HepG2 (cell line): ENCODE data around the gene FAM219A. TPM values are rescaled to one million over a fixed set of nuclear protein-coding genes. Genes with fewer than 3 reads are reported as not detected.

ENCODE experiments used
- ATAC-seq: fragments of 200-7000 bp; cut with Tn5 transposase; 3 replicates; pipeline ENCODE4 v1.9.1; 2020; ENCODE audit warnings: mild to moderate bottlenecking, moderate library complexity
- BruUV-seq: library from RNA; stranded (reverse); fragments of 400-500 nt; replicated peaks from 2 replicates; lab custom pipeline; 2021; lab: Mats Ljungman, UMichigan
- CTCF ChIA-PET: fragments of 300-600 bp; formaldehyde crosslinking; extraction: SDS; loops from one replicate; lab custom pipeline; 2021; ENCODE audit warnings: low total read pairs, inconsistent platforms, low intra/inter-chr PET ratio; lab: Yijun Ruan, JAX
- POLR2A ChIA-PET: fragments of 350-600 bp; sonication (Branson Sonifier 250); formaldehyde crosslinking; loops from one replicate; lab custom pipeline; 2020; ENCODE audit warnings: antibody characterized with exemption, inconsistent platforms; lab: Yijun Ruan, JAX
- DNase-seq: peaks from one replicate; pipeline ENCODE4 v3.0.0-alpha.2; 2015; ENCODE audit warnings: low spot score
- FAIRE-seq: peaks from 3 replicates; lab custom pipeline; 2011; peaks lifted over from hg19 to GRCh38; lab: Jason Lieb, UNC
- H2AFZ ChIP-seq: one replicate; pipeline ENCODE4 v1.6.1; 2011; ENCODE audit warnings: low read length, inconsistent platforms
- H3K27ac ChIP-seq: fragments of 300-600 bp; 3 replicates; pipeline ENCODE4 v1.8.0; 2011; ENCODE audit warnings: mixed run types, mild to moderate bottlenecking, mixed read lengths, low read length, inconsistent platforms; ENCODE audit not compliant: insufficient read depth; ENCODE audit errors: extremely low read length
- H3K27me3 ChIP-seq, 2 experiments: fragments of 200-600 bp in 1 of 2; 2 replicates in 1 of 2; 3 replicates in 1 of 2; pipeline versions ENCODE4 v1.6.0 to v1.8.0; 2011; ENCODE audit warnings: low read length in 2 of 2, mild to moderate bottlenecking in 2 of 2, moderate library complexity in 2 of 2, inconsistent platforms in 1 of 2; ENCODE audit not compliant: insufficient read depth in 2 of 2, control insufficient read depth in 1 of 2
- H3K36me3 ChIP-seq, 2 experiments: fragments of 200-600 bp in 1 of 2; replicated peaks in 1 of 2; 2 replicates in 1 of 2; 3 replicates in 1 of 2; pipeline versions ENCODE4 v1.5.1 to v1.8.0; 2011; ENCODE audit warnings: low read length in 2 of 2, inconsistent platforms in 1 of 2; ENCODE audit not compliant: insufficient read depth in 2 of 2, control insufficient read depth in 1 of 2
- H3K4me1 ChIP-seq: 2 replicates; pipeline ENCODE4 v1.5.1; 2012; ENCODE audit warnings: low read length, inconsistent platforms; ENCODE audit not compliant: insufficient read depth
- H3K4me2 ChIP-seq: 2 replicates; pipeline ENCODE4 v1.6.0; 2011; ENCODE audit warnings: low read depth, low read length, inconsistent platforms
- H3K4me3 ChIP-seq, 3 experiments: fragments of 200-600 bp in 1 of 3; sonication (generic), shearing (Covaris generic) in 1 of 3; replicated peaks in 1 of 3; 2 replicates each; pipeline ENCODE4 v1.5.1; 2011 to 2016; ENCODE audit warnings: low read length in 3 of 3, inconsistent platforms in 2 of 3, low read depth in 2 of 3, mild to moderate bottlenecking in 2 of 3, control low read depth in 1 of 3, mixed read lengths in 1 of 3; ENCODE audit not compliant: insufficient read depth in 1 of 3
- H3K79me2 ChIP-seq: one replicate; pipeline ENCODE4 v1.6.1; 2011; ENCODE audit warnings: low read length, inconsistent platforms; ENCODE audit not compliant: insufficient read depth
- H3K9ac ChIP-seq: 2 replicates; pipeline ENCODE4 v1.6.0; 2011; ENCODE audit warnings: mild to moderate bottlenecking, low read depth, low read length, inconsistent platforms; ENCODE audit not compliant: insufficient read depth
- H3K9me3 ChIP-seq: 2 replicates; pipeline ENCODE4 v1.5.1; 2012; ENCODE audit warnings: mild to moderate bottlenecking, low read length
- H4K20me1 ChIP-seq: 2 replicates; pipeline ENCODE4 v1.6.0; 2011; ENCODE audit warnings: inconsistent platforms, mild to moderate bottlenecking, low read length, moderate library complexity; ENCODE audit not compliant: insufficient read depth
- CSRNP1 ChIP-seq: sonication (generic); formaldehyde crosslinking; IDR thresholded peaks from 2 replicates; pipeline ENCODE4 v1.8.1; 2023; ENCODE audit warnings: mild to moderate bottlenecking, missing genetic modification reagents
- HNF4G ChIP-seq, 2 experiments: sonication (generic) in 1 of 2; formaldehyde crosslinking in 1 of 2; IDR thresholded peaks; 2 replicates each; pipeline versions ENCODE4 v1.4.0 to v1.6.1; 2011 to 2020; ENCODE audit warnings: borderline replicate concordance in 2 of 2, low read depth in 2 of 2, mild to moderate bottlenecking in 2 of 2, low read length in 1 of 2, missing genetic modification reagents in 1 of 2, moderate library complexity in 1 of 2
- MEF2D ChIP-seq: sonication (generic); formaldehyde crosslinking; IDR thresholded peaks from 2 replicates; pipeline ENCODE4 v1.5.1; 2020; ENCODE audit warnings: mild to moderate bottlenecking, missing genetic modification reagents
- NCOA1 ChIP-seq: sonication (generic); formaldehyde crosslinking; IDR thresholded peaks from 2 replicates; pipeline ENCODE4 v1.9.0; 2021; ENCODE audit warnings: missing genetic modification reagents
- SPEN ChIP-seq: sonication (generic); formaldehyde crosslinking; IDR thresholded peaks from 2 replicates; pipeline ENCODE4 v1.5.1; 2020; ENCODE audit warnings: low read depth, mild to moderate bottlenecking, missing genetic modification reagents
- TCF12 ChIP-seq, 2 experiments: fragments of 450-650 bp in 1 of 2; sonication (generic) in 1 of 2; formaldehyde crosslinking in 1 of 2; IDR thresholded peaks; 2 replicates each; pipeline versions ENCODE4 v1.6.1 to v1.8.0; 2017 to 2022; ENCODE audit warnings: antibody characterized with exemption in 1 of 2, mild to moderate bottlenecking in 1 of 2, missing genetic modification reagents in 1 of 2, moderate library complexity in 1 of 2
- TRIM22 ChIP-seq: fragments of 450-650 bp; IDR thresholded peaks from 2 replicates; pipeline ENCODE4 v1.6.1; 2017
- ZFP90 ChIP-seq: sonication (generic); formaldehyde crosslinking; IDR thresholded peaks from 2 replicates; pipeline ENCODE4 v1.8.0; 2022; ENCODE audit warnings: missing genetic modification reagents, mild to moderate bottlenecking, inconsistent platforms, borderline replicate concordance
- ZNF143 ChIP-seq: sonication (generic); formaldehyde crosslinking; IDR thresholded peaks from 2 replicates; pipeline ENCODE4 v1.4.0; 2020; ENCODE audit warnings: missing genetic modification reagents
- ZNF232 ChIP-seq: sonication (generic); formaldehyde crosslinking; IDR thresholded peaks from 2 replicates; pipeline ENCODE4 v1.4.0; 2020; ENCODE audit warnings: missing genetic modification reagents, borderline replicate concordance
- ZNF329 ChIP-seq: sonication (generic); formaldehyde crosslinking; IDR thresholded peaks from 2 replicates; pipeline ENCODE4 v1.9.0; 2021; ENCODE audit warnings: low read depth, mild to moderate bottlenecking, missing genetic modification reagents
- ZNF343 ChIP-seq: sonication (generic); formaldehyde crosslinking; IDR thresholded peaks from 2 replicates; pipeline ENCODE4 v1.4.0; 2020; ENCODE audit warnings: mild to moderate bottlenecking, missing genetic modification reagents
- ZNF607 ChIP-seq: sonication (generic); formaldehyde crosslinking; IDR thresholded peaks from 2 replicates; pipeline ENCODE4 v1.5.1; 2020; ENCODE audit warnings: missing genetic modification reagents, mild to moderate bottlenecking, borderline replicate concordance
- ZNF639 ChIP-seq: conservative IDR thresholded peaks from 2 replicates; pipeline ENCODE4 v1.6.1; 2018; ENCODE audit warnings: missing genetic modification reagents
- ZNF790 ChIP-seq: sonication (generic); formaldehyde crosslinking; IDR thresholded peaks from 2 replicates; pipeline ENCODE4 v1.8.0; 2022; ENCODE audit warnings: missing genetic modification reagents, mild to moderate bottlenecking, borderline replicate concordance
- WGBS: methylation state at CpG from one replicate; pipeline ENCODE4 v1.1.6; 2017; ENCODE audit warnings: low lambda C conversion rate; 5-methylcytosine and 5-hydroxymethylcytosine counted together
- in situ Hi-C: cut with HindIII; loops from 2 replicates; pipeline ENCODE4 v1.10.0; 2017; ENCODE audit warnings: low pct_unique_long_range_greater_than_20kb; ENCODE audit not compliant: extremely low pct_ligation_motif_present
- intact Hi-C: fragments of 100-400 bp; cut with micrococcal nuclease; formaldehyde crosslinking; loops from one replicate; pipeline ENCODE4 v1.10.0; 2022; ENCODE audit not compliant: unreplicated experiment
- polyA plus RNA-seq, 8 experiments: library from polyadenylated mRNA; depleted of rRNA in 3 of 8; stranded (reverse) in 7 of 8; unstranded in 1 of 8; fragments of >200 nt; fragmentation: Illumina TruSeq in 4 of 8; extraction: Trizol in 4 of 8; gene quantifications; 2 replicates each; pipeline versions ENCODE4 v1.2.1 to v1.2.3, GENCODE V29; 2011 to 2016; ENCODE audit warnings: low read depth in 4 of 8, missing spikeins in 1 of 8, mixed read lengths in 1 of 8; ENCODE audit not compliant: insufficient read depth in 1 of 8
- total RNA-seq, 5 experiments: library from RNA; depleted of rRNA; stranded (reverse); fragments of >200 nt; fragmentation: Illumina TruSeq; extraction: Trizol; gene quantifications; 2 replicates each; pipeline ENCODE4 v1.2.3, GENCODE V29; 2016; ENCODE audit warnings: low read depth in 1 of 5

Gene FAM219A
- total and polyA plus RNA-seq, 2 of the 13 experiments (the other 11 are each of a cell fraction or from before 2014, with no cell fraction given) = 3.9 to 6.4 TPM

- TF ChIP-seq ZNF343 (CRISPR knock-in tag) = no peak
- no peak for TF ChIP-seq ZNF639 (CRISPR knock-in tag)
- TF ChIP-seq MEF2D (CRISPR knock-in tag) = no peak
- no peak for TF ChIP-seq NCOA1 (CRISPR knock-in tag)
- TF ChIP-seq ZNF329 = no peak
- no peak for TF ChIP-seq ZNF143 (CRISPR knock-in tag)
- Histone ChIP-seq H3K36me3 (no peaks in the 10 kb centered on the region), H2AFZ (no peak overlapping the region), H3K4me3 (no peak overlapping the region), H3K4me2 (no peak overlapping the region), H3K27me3 (no peaks in the 10 kb centered on the region), H3K9me3 (no peaks in the 10 kb centered on the region), H3K79me2 (no peaks in the 10 kb centered on the region), H4K20me1 (no peaks in the 10 kb centered on the region), H3K4me1 (no peaks in the 10 kb centered on the region), H3K9ac (no peak overlapping the region), H3K27ac (no peak overlapping the region)
- FAIRE-seq (no peak), ATAC-seq (no peak), DNase-seq (no peak)
- CTCF ChIA-PET = no interaction called here
- POLR2A ChIA-PET = no interaction called here
- in situ Hi-C loops (no loop called here), intact Hi-C loops (no loop called here)
- WGBS = 0% methylated on average over 1 of the region's 1 CpG
- no TSS peak for BruUV-seq
Measured at GRCh38 chr9:34412336-34412735, 46.0 kb downstream of the FAM219A start.

- H3K36me3 ChIP-seq = no peaks in the 10 kb centered on the region
- POLR2A ChIA-PET = no interaction called here
- no peaks in the 10 kb centered on the region for H3K79me2 ChIP-seq
- no peaks in the 10 kb centered on the region for H3K9me3 ChIP-seq
- H3K9ac ChIP-seq = no peak overlapping the region
- H2AFZ ChIP-seq = no peak overlapping the region
- H3K27me3 ChIP-seq = no peaks in the 10 kb centered on the region
- BruUV-seq = no TSS peak
- WGBS = 100% methylated on average over 2 of the region's 2 CpGs
- no peaks in the 10 kb centered on the region for H3K4me1 ChIP-seq
- no peak for FAIRE-seq
- no peak overlapping the region for H3K4me3 ChIP-seq
- DNase-seq = no peak
- in situ Hi-C loops (no loop called here), intact Hi-C loops (no loop called here)
- CTCF ChIA-PET = no interaction called here
- no peaks in the 10 kb centered on the region for H4K20me1 ChIP-seq
- H3K27ac ChIP-seq = no peak overlapping the region
- ATAC-seq = no peak
- H3K4me2 ChIP-seq = no peak overlapping the region
- TF ChIP-seq HNF4G (IDR thresholded peaks at IDR 0.05; ENCODE audit: borderline replicate concordance, low read depth, low read length) (no peak), HNF4G (CRISPR knock-in tag; IDR thresholded peaks at IDR 0.05; ENCODE audit: borderline replicate concordance, low read depth) (no peak), CSRNP1 (CRISPR knock-in tag) (no peak), SPEN (no peak), TCF12 (IDR thresholded peaks at IDR 0.05) (no peak), TCF12 (CRISPR knock-in tag; IDR thresholded peaks at IDR 0.05) (no peak), ZNF790 (CRISPR knock-in tag) (no peak), ZFP90 (no peak), ZNF607 (CRISPR knock-in tag) (no peak), ZNF232 (CRISPR knock-in tag) (no peak), TRIM22 (no peak)
Measured at GRCh38 chr9:34409154-34409553, 49.2 kb downstream of the FAM219A start.
